SK-N-SH treated with all-trans-retinoic acid at 6 μM for 48 hours (cell line): ENCODE data around the gene BCAR3.

Experiments
- ATAC-seq: fragments of 200-7000 bp; cut with Tn5 transposase; 3 replicates; pipeline ENCODE4 v1.9.1; 2020; ENCODE audit warnings: mild to moderate bottlenecking, moderate library complexity
- ARNTL ChIP-seq: fragments of 450-650 bp; formaldehyde crosslinking; IDR thresholded peaks from 2 replicates; pipeline ENCODE4 v1.5.0; 2020; ENCODE audit warnings: low read depth, mild to moderate bottlenecking, moderate library complexity, borderline replicate concordance
- BACH2 ChIP-seq: fragments of 250-450 bp; sonication (Bioruptor Pico); IDR thresholded peaks from 2 replicates; pipeline ENCODE4 v1.9.0; 2021; ENCODE audit warnings: mild to moderate bottlenecking, borderline replicate concordance
- CSRNP3 ChIP-seq: fragments of 250-450 bp; sonication (Bioruptor Pico); IDR thresholded peaks from 2 replicates; pipeline ENCODE4 v1.5.1; 2021; ENCODE audit warnings: mild to moderate bottlenecking, moderate library complexity
- ESRRG ChIP-seq: fragments of 250-450 bp; sonication (Bioruptor Pico); IDR thresholded peaks from 2 replicates; pipeline ENCODE4 v1.6.1; 2021; ENCODE audit warnings: mild to moderate bottlenecking
- GLIS3 ChIP-seq: fragments of 250-450 bp; sonication (Bioruptor Pico); IDR thresholded peaks from 2 replicates; pipeline ENCODE4 v1.5.0; 2020; ENCODE audit warnings: mild to moderate bottlenecking, moderate library complexity
- PATZ1 ChIP-seq: fragments of 250-450 bp; sonication (Bioruptor Pico); IDR thresholded peaks from 2 replicates; pipeline ENCODE4 v1.8.0; 2020; ENCODE audit warnings: mild to moderate bottlenecking, moderate library complexity, borderline replicate concordance
- POU6F1 ChIP-seq: fragments of 250-450 bp; sonication (Bioruptor Pico); IDR thresholded peaks from 2 replicates; pipeline ENCODE4 v1.8.0; 2021; ENCODE audit warnings: low read depth, mild to moderate bottlenecking, moderate library complexity, borderline replicate concordance
- PPARA ChIP-seq: fragments of 250-450 bp; sonication (Bioruptor Pico); IDR thresholded peaks from 2 replicates; pipeline ENCODE4 v1.5.0; 2020; ENCODE audit warnings: mild to moderate bottlenecking, borderline replicate concordance
- RARB ChIP-seq: fragments of 250-450 bp; sonication (Bioruptor Pico); IDR thresholded peaks from 2 replicates; pipeline ENCODE4 v1.8.0; 2021; ENCODE audit warnings: mild to moderate bottlenecking, moderate library complexity
- SNAI2 ChIP-seq: fragments of 250-450 bp; sonication (Bioruptor Pico); IDR thresholded peaks from 2 replicates; pipeline ENCODE4 v1.5.0; 2020; ENCODE audit warnings: mild to moderate bottlenecking, moderate library complexity
- TCF4 ChIP-seq: fragments of 250-450 bp; sonication (Bioruptor Pico); IDR thresholded peaks from 2 replicates; pipeline ENCODE4 v1.8.0; 2021; ENCODE audit warnings: mild to moderate bottlenecking, moderate library complexity, borderline replicate concordance
- TOX ChIP-seq: fragments of 250-450 bp; sonication (Bioruptor Pico); IDR thresholded peaks from 2 replicates; pipeline ENCODE4 v1.8.0; 2021; ENCODE audit warnings: mild to moderate bottlenecking, moderate library complexity, borderline replicate concordance
- ZC3H10 ChIP-seq: fragments of 250-450 bp; sonication (Bioruptor Pico); IDR thresholded peaks from 2 replicates; pipeline ENCODE4 v1.5.1; 2021; ENCODE audit warnings: mild to moderate bottlenecking, moderate library complexity
- ZFP3 ChIP-seq: fragments of 250-450 bp; sonication (Bioruptor Pico); IDR thresholded peaks from 2 replicates; pipeline ENCODE4 v1.5.0; 2020; ENCODE audit warnings: mild to moderate bottlenecking, moderate library complexity
- ZFP30 ChIP-seq: fragments of 450-650 bp; formaldehyde crosslinking; IDR thresholded peaks from 2 replicates; pipeline ENCODE4 v1.5.0; 2022; ENCODE audit warnings: mild to moderate bottlenecking, moderate library complexity
- ZNF565 ChIP-seq: fragments of 450-650 bp; formaldehyde crosslinking; conservative IDR thresholded peaks from 2 replicates; pipeline ENCODE4 v1.5.0; 2020; ENCODE audit warnings: low read depth, mild to moderate bottlenecking, moderate library complexity
- ZNF70 ChIP-seq: fragments of 450-650 bp; formaldehyde crosslinking; IDR thresholded peaks from 2 replicates; pipeline ENCODE4 v1.5.0; 2020; ENCODE audit warnings: mild to moderate bottlenecking, moderate library complexity
- ZNF8 ChIP-seq: fragments of 450-650 bp; formaldehyde crosslinking; IDR thresholded peaks from 2 replicates; pipeline ENCODE4 v1.5.0; 2020; ENCODE audit warnings: mild to moderate bottlenecking, moderate library complexity
- TF ChIP-seq, protein P1 (sequence below): fragments of 250-450 bp; sonication (Bioruptor Pico); IDR thresholded peaks from 2 replicates; pipeline ENCODE4 v1.5.1; 2020; ENCODE audit warnings: low read depth, mild to moderate bottlenecking, moderate library complexity
- TF ChIP-seq, protein P2 (sequence below): fragments of 250-450 bp; sonication (Bioruptor Pico); IDR thresholded peaks from 2 replicates; pipeline ENCODE4 v1.5.0; 2020; ENCODE audit warnings: mild to moderate bottlenecking, moderate library complexity

BCAR3 gene

DNA sequence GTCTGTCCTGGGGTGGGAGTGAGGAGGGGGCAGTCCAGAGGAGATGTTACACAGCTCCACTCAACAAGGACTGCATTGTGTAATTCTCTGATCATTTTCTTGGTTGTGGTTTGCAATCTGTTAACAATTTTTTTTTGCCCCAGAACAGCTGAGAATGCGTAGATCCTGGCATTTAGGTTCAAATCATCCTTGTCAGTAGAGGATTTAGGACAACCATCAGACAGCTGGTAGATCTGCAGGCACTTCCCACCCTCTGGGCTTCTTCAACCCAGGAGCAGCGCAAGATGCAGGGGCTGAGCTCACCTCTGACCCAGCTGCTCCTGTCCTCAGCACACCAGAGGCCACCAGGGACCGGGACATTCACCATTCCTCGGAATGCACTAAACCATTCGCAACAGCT lies 13.5 kb downstream of the BCAR3 start (continued):
- TF ChIP-seq ARNTL (CRISPR knock-in tag) (no peak), ZFP3 (CRISPR knock-in tag) (no peak), ZNF8 (CRISPR knock-in tag) (no peak), ZNF565 (CRISPR knock-in tag) (no peak), PPARA (CRISPR knock-in tag) (no peak)

DNA sequence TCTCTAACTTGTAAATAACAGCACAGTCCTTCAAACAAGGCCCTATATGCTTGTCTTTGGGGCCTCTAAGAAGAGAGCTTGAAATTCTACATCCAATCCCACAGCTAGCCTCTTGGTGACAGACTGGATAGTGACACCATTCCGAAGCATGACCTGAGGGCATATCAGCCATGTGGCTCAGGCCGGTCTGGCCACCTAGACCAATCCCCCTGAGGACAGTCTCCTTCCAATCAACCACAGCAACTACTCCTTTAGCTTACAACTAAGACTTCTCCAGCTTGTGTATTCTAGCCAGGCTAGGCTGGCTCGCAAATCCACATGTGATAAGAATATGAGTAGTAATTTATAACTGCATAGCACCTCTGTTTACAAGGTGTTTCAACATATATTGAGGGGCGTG lies 14.0 kb downstream of the BCAR3 start:
- ATAC-seq = no peak
- TF ChIP-seq ESRRG (CRISPR knock-in tag) (no peak), CSRNP3 (CRISPR knock-in tag) (no peak), PATZ1 (no peak), ZNF8 (CRISPR knock-in tag) (no peak), ZFP30 (CRISPR knock-in tag) (no peak), TCF4 (CRISPR knock-in tag) (no peak), ARNTL (CRISPR knock-in tag) (no peak), BACH2 (no peak), ZNF565 (CRISPR knock-in tag) (no peak), GLIS3 (CRISPR knock-in tag) (no peak), PPARA (CRISPR knock-in tag) (no peak)
- TF ChIP-seq, protein P1, sequence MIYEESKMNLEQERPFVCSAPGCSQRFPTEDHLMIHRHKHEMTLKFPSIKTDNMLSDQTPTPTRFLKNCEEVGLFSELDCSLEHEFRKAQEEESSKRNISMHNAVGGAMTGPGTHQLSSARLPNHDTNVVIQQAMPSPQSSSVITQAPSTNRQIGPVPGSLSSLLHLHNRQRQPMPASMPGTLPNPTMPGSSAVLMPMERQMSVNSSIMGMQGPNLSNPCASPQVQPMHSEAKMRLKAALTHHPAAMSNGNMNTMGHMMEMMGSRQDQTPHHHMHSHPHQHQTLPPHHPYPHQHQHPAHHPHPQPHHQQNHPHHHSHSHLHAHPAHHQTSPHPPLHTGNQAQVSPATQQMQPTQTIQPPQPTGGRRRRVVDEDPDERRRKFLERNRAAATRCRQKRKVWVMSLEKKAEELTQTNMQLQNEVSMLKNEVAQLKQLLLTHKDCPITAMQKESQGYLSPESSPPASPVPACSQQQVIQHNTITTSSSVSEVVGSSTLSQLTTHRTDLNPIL (CRISPR knock-in tag) = no peak
- TF ChIP-seq, protein P2, sequence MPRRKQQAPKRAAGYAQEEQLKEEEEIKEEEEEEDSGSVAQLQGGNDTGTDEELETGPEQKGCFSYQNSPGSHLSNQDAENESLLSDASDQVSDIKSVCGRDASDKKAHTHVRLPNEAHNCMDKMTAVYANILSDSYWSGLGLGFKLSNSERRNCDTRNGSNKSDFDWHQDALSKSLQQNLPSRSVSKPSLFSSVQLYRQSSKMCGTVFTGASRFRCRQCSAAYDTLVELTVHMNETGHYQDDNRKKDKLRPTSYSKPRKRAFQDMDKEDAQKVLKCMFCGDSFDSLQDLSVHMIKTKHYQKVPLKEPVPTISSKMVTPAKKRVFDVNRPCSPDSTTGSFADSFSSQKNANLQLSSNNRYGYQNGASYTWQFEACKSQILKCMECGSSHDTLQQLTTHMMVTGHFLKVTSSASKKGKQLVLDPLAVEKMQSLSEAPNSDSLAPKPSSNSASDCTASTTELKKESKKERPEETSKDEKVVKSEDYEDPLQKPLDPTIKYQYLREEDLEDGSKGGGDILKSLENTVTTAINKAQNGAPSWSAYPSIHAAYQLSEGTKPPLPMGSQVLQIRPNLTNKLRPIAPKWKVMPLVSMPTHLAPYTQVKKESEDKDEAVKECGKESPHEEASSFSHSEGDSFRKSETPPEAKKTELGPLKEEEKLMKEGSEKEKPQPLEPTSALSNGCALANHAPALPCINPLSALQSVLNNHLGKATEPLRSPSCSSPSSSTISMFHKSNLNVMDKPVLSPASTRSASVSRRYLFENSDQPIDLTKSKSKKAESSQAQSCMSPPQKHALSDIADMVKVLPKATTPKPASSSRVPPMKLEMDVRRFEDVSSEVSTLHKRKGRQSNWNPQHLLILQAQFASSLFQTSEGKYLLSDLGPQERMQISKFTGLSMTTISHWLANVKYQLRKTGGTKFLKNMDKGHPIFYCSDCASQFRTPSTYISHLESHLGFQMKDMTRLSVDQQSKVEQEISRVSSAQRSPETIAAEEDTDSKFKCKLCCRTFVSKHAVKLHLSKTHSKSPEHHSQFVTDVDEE (CRISPR knock-in tag) = no peak

GRCh38 chr1:93666613-93667384 lies 14.8 kb downstream of the BCAR3 start:
- ATAC-seq = peak; percentile 12; the same call in 2 of the 3 replicates

GRCh38 chr1:93665015-93665414 lies 16.6 kb downstream of the BCAR3 start:
- peak; percentile 14 for ATAC-seq
- TF ChIP-seq, protein P1 (CRISPR knock-in tag) = no peak
- TF ChIP-seq POU6F1 (CRISPR knock-in tag) = no peak
- no peak for TF ChIP-seq ZNF70 (CRISPR knock-in tag)
- TF ChIP-seq ZFP3 (CRISPR knock-in tag) = no peak
- no peak for TF ChIP-seq RARB (CRISPR knock-in tag)
- no peak for TF ChIP-seq CSRNP3 (CRISPR knock-in tag)
- TF ChIP-seq, protein P2 (CRISPR knock-in tag) = no peak
- no peak for TF ChIP-seq ZC3H10
- TF ChIP-seq TOX (CRISPR knock-in tag) = no peak
- no peak for TF ChIP-seq SNAI2 (CRISPR knock-in tag)

More at GRCh38 chr1:93666613-93667384, 14.8 kb downstream of the BCAR3 start:
- TF ChIP-seq ZFP3 (CRISPR knock-in tag) = no peak
